HepG2 (cell line): ENCODE measurements around the gene KCTD5. TPM values are rescaled to one million over a fixed set of nuclear protein-coding genes. Genes with fewer than 3 reads are reported as not detected.

Source experiments
- ARID3A ChIP-seq: IDR thresholded peaks from 2 replicates; pipeline ENCODE4 v1.6.1; 2012; ENCODE audit warnings: low read depth, low read length, improper control_type of control experiment
- BATF2 ChIP-seq: sonication (generic); formaldehyde crosslinking; IDR thresholded peaks from 2 replicates; pipeline ENCODE4 v1.8.0; 2022; ENCODE audit warnings: mild to moderate bottlenecking, missing genetic modification reagents, moderate library complexity
- CEBPG ChIP-seq: IDR thresholded peaks from 2 replicates; pipeline ENCODE4 v1.6.1; 2016
- DNMT1 ChIP-seq: sonication (generic); formaldehyde crosslinking; IDR thresholded peaks from 2 replicates; pipeline ENCODE4 v1.5.1; 2020; ENCODE audit warnings: mild to moderate bottlenecking, missing genetic modification reagents
- GABPA ChIP-seq, 2 experiments: IDR thresholded peaks; 2 replicates each; pipeline ENCODE4 v1.6.1; 2011 to 2016; ENCODE audit warnings: low read depth in 2 of 2, low read length in 1 of 2, missing biosample characterization in 1 of 2, missing genetic modification characterization in 1 of 2
- IKZF1 ChIP-seq: fragments of 450-650 bp; IDR thresholded peaks from 2 replicates; pipeline ENCODE4 v1.7.1; 2016
- KMT2A ChIP-seq: sonication (generic); formaldehyde crosslinking; IDR thresholded peaks from 2 replicates; pipeline ENCODE4 v1.4.0; 2020; ENCODE audit warnings: missing genetic modification reagents
- MAZ ChIP-seq, 2 experiments: sonication (generic) in 1 of 2; formaldehyde crosslinking in 1 of 2; IDR thresholded peaks; 2 replicates each; pipeline versions ENCODE4 v1.5.0 to v1.6.1; 2012 to 2020; ENCODE audit warnings: low read depth in 2 of 2, mild to moderate bottlenecking in 2 of 2, borderline replicate concordance in 1 of 2, improper control_type of control experiment in 1 of 2, low read length in 1 of 2, missing genetic modification reagents in 1 of 2, moderate library complexity in 1 of 2
- MED1 ChIP-seq: sonication (generic); formaldehyde crosslinking; IDR thresholded peaks from 2 replicates; pipeline ENCODE4 v1.4.0; 2020; ENCODE audit warnings: missing genetic modification reagents
- NR0B2 ChIP-seq: sonication (generic); formaldehyde crosslinking; IDR thresholded peaks from 2 replicates; pipeline ENCODE4 v1.4.0; 2020; ENCODE audit warnings: mild to moderate bottlenecking, missing genetic modification reagents
- POGZ ChIP-seq: sonication (generic); formaldehyde crosslinking; IDR thresholded peaks from 2 replicates; pipeline ENCODE4 v1.4.0; 2020; ENCODE audit warnings: mild to moderate bottlenecking, missing genetic modification reagents
- POLR2AphosphoS5 ChIP-seq: IDR thresholded peaks from 2 replicates; pipeline ENCODE4 v1.6.1; 2012; ENCODE audit warnings: low read depth, low read length
- PREB ChIP-seq: sonication (generic); formaldehyde crosslinking; IDR thresholded peaks from 2 replicates; pipeline ENCODE4 v1.4.0; 2020; ENCODE audit warnings: missing genetic modification reagents
- REL ChIP-seq: sonication (generic); formaldehyde crosslinking; conservative IDR thresholded peaks from 2 replicates; pipeline ENCODE4 v1.8.0; 2022; ENCODE audit warnings: mild to moderate bottlenecking, missing genetic modification reagents, moderate library complexity
- SALL2 ChIP-seq: sonication (generic); formaldehyde crosslinking; IDR thresholded peaks from 2 replicates; pipeline ENCODE4 v1.8.1; 2023; ENCODE audit warnings: mild to moderate bottlenecking, missing genetic modification reagents, inconsistent platforms
- SETDB1 ChIP-seq: sonication (generic); formaldehyde crosslinking; IDR thresholded peaks from 2 replicates; pipeline ENCODE4 v1.5.1; 2020; ENCODE audit warnings: missing genetic modification reagents, mild to moderate bottlenecking, borderline replicate concordance
- SNAI1 ChIP-seq: sonication (generic); formaldehyde crosslinking; IDR thresholded peaks from 2 replicates; pipeline ENCODE4 v1.5.0; 2020; ENCODE audit warnings: mild to moderate bottlenecking, missing genetic modification reagents, borderline replicate concordance
- ZMAT5 ChIP-seq: sonication (generic); formaldehyde crosslinking; IDR thresholded peaks from 2 replicates; pipeline ENCODE4 v1.5.0; 2020; ENCODE audit warnings: mild to moderate bottlenecking, low read depth, missing genetic modification reagents, borderline replicate concordance
- ZNF124 ChIP-seq: sonication (generic); formaldehyde crosslinking; IDR thresholded peaks from 2 replicates; pipeline ENCODE4 v1.4.0; 2020; ENCODE audit warnings: missing genetic modification reagents
- ZNF160 ChIP-seq: sonication (generic); formaldehyde crosslinking; IDR thresholded peaks from 2 replicates; pipeline ENCODE4 v1.8.0; 2022; ENCODE audit warnings: mild to moderate bottlenecking, inconsistent platforms, missing genetic modification reagents
- ZNF333 ChIP-seq: sonication (generic); formaldehyde crosslinking; IDR thresholded peaks from 2 replicates; pipeline ENCODE4 v1.4.0; 2020; ENCODE audit warnings: mild to moderate bottlenecking, missing genetic modification reagents, borderline replicate concordance
- ZNF33A ChIP-seq: sonication (generic); formaldehyde crosslinking; IDR thresholded peaks from 2 replicates; pipeline ENCODE4 v1.5.1; 2020; ENCODE audit warnings: missing genetic modification reagents, mild to moderate bottlenecking, moderate library complexity, borderline replicate concordance
- ZNF598 ChIP-seq: sonication (generic); formaldehyde crosslinking; IDR thresholded peaks from 2 replicates; pipeline ENCODE4 v1.5.1; 2020; ENCODE audit warnings: mild to moderate bottlenecking, missing genetic modification reagents, borderline replicate concordance
- ZNF703 ChIP-seq: sonication (generic); formaldehyde crosslinking; IDR thresholded peaks from 2 replicates; pipeline ENCODE4 v1.5.1; 2020; ENCODE audit warnings: missing genetic modification reagents, mild to moderate bottlenecking, moderate library complexity, borderline replicate concordance
- ZNF720 ChIP-seq: sonication (generic); formaldehyde crosslinking; IDR thresholded peaks from 2 replicates; pipeline ENCODE4 v1.4.0; 2020; ENCODE audit warnings: missing genetic modification reagents
- ZNF878 ChIP-seq: sonication (generic); formaldehyde crosslinking; IDR thresholded peaks from 2 replicates; pipeline ENCODE4 v1.8.1; 2023; ENCODE audit warnings: mild to moderate bottlenecking, missing genetic modification reagents, moderate library complexity
- ZNF891 ChIP-seq: sonication (generic); formaldehyde crosslinking; IDR thresholded peaks from 2 replicates; pipeline ENCODE4 v1.5.0; 2020; ENCODE audit warnings: mild to moderate bottlenecking, missing genetic modification reagents
- polyA plus RNA-seq, 8 experiments: library from polyadenylated mRNA; depleted of rRNA in 3 of 8; stranded (reverse) in 7 of 8; unstranded in 1 of 8; fragments of >200 nt; fragmentation: Illumina TruSeq in 4 of 8; extraction: Trizol in 4 of 8; gene quantifications; 2 replicates each; pipeline versions ENCODE4 v1.2.1 to v1.2.3, GENCODE V29; 2011 to 2016; ENCODE audit warnings: low read depth in 4 of 8, missing spikeins in 1 of 8, mixed read lengths in 1 of 8; ENCODE audit not compliant: insufficient read depth in 1 of 8
- total RNA-seq, 5 experiments: library from RNA; depleted of rRNA; stranded (reverse); fragments of >200 nt; fragmentation: Illumina TruSeq; extraction: Trizol; gene quantifications; 2 replicates each; pipeline ENCODE4 v1.2.3, GENCODE V29; 2016; ENCODE audit warnings: low read depth in 1 of 5

KCTD5 gene
- total and polyA plus RNA-seq, 2 of the 13 experiments (the other 11 are each of a cell fraction or from before 2014, with no cell fraction given): 25.4 to 29.8 TPM

GRCh38 chr16:2751577-2752034, 69.3 kb downstream of the KCTD5 start (continued):
- TF ChIP-seq SNAI1 (CRISPR knock-in tag) (no peak), DNMT1 (no peak), MAZ (IDR thresholded peaks at IDR 0.05; ENCODE audit: borderline replicate concordance, low read depth, low read length) (0 out of 2 replicates have a peak, but pooled peaks have one; percentile 51), MAZ (CRISPR knock-in tag; IDR thresholded peaks at IDR 0.05; ENCODE audit: low read depth) (no peak), REL (0 out of 2 replicates have a peak, but pooled peaks have one; percentile 15), ZNF33A (CRISPR knock-in tag) (no peak), ZNF703 (CRISPR knock-in tag) (no peak), ZNF878 (CRISPR knock-in tag) (no peak), SETDB1 (CRISPR knock-in tag) (no peak), NR0B2 (no peak), POGZ (no peak), ZMAT5 (CRISPR knock-in tag) (no peak), CEBPG (CRISPR knock-in tag) (no peak), ZNF160 (no peak), BATF2 (no peak), POLR2AphosphoS5 (peak; percentile 68), ARID3A (no peak), PREB (CRISPR knock-in tag) (no peak), MED1 (CRISPR knock-in tag) (peak; percentile 59; the same call in 1 of the 2 replicates), SALL2 (CRISPR knock-in tag) (no peak), ZNF891 (CRISPR knock-in tag) (no peak), KMT2A (CRISPR knock-in tag) (peak; percentile 29; the same call in 1 of the 2 replicates), ZNF333 (CRISPR knock-in tag) (no peak), ZNF720 (CRISPR knock-in tag) (no peak), ZNF124 (CRISPR knock-in tag) (no peak), ZNF598 (CRISPR knock-in tag) (no peak; the same call in 1 of the 2 replicates), IKZF1 (no peak), GABPA (IDR thresholded peaks at IDR 0.05; ENCODE audit: low read depth, low read length) (no peak; the same call in 1 of the 2 replicates), GABPA (CRISPR knock-in tag; IDR thresholded peaks at IDR 0.05; ENCODE audit: low read depth) (no peak; the same call in 1 of the 2 replicates)
